ENCODE data around the gene RAB27B. TPM values are rescaled to one million over a fixed set of nuclear protein-coding genes. Genes with fewer than 3 reads are reported as not detected.

Gene RAB27B
- total RNA-seq, 1 experiment from 2014 or later = 1.1 TPM

GRCh38 chr18:54883816-54884604, 55.7 kb downstream of the RAB27B start:
- Histone ChIP-seq H3K4me3 (no peak overlapping the region), H3K27me3 (replicated peaks) (no peaks in the 10 kb centered on the region), H3K36me3 (no peaks in the 10 kb centered on the region; the same call in 1 of the 2 replicates), H3K4me1 (replicated peaks) (0 out of 2 replicates have a peak, but pooled peaks cover 2% of the 10 kb centered on the region), H3K9me3 (replicated peaks) (0 out of 2 replicates have a peak, but pooled peaks cover 1% of the 10 kb centered on the region), H3K27ac (no peak overlapping the region)
- DNase-seq (ENCODE audit: low read depth in 1 of 2, low spot score in 2 of 2) = no peak

- Histone ChIP-seq H3K36me3 (no peaks in the 10 kb centered on the region; the same call in 1 of the 2 replicates), H3K27me3 (replicated peaks) (no peaks in the 10 kb centered on the region), H3K4me1 (replicated peaks) (0 out of 2 replicates have a peak, but pooled peaks cover 5% of the 10 kb centered on the region), H3K9me3 (replicated peaks) (0 out of 2 replicates have a peak, but pooled peaks cover 3% of the 10 kb centered on the region), H3K4me3 (no peak overlapping the region), H3K27ac (no peak overlapping the region)
- no peak for DNase-seq (ENCODE audit: low read depth in 1 of 2, low spot score in 2 of 2)
Observed at GRCh38 chr18:54888378-54888777, 60.1 kb downstream of the RAB27B start.

DNA sequence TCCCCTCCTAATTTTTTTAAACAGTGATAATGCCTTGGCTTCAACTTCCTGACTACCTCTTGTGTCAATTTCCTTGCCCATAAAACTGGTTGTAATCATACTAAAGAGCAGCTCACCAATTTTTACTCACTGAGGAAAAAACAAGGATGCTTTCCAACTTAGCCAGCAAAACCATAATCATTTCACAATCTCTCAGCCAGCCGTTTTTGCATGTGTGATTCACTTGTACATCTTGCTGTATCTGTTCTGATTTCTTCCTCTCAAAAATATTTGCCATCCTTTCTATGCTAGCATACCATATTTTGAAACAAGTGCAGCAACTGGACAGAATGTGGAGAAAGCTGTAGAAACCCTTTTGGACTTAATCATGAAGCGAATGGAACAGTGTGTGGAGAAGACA, 60.7 kb downstream of the RAB27B start:
- Histone ChIP-seq H3K4me1 (replicated peaks) (0 out of 2 replicates have a peak, but pooled peaks cover 5% of the 10 kb centered on the region), H3K4me3 (no peak overlapping the region), H3K9me3 (replicated peaks) (0 out of 2 replicates have a peak, but pooled peaks cover 3% of the 10 kb centered on the region), H3K36me3 (no peaks in the 10 kb centered on the region; the same call in 1 of the 2 replicates), H3K27me3 (replicated peaks) (no peaks in the 10 kb centered on the region), H3K27ac (no peak overlapping the region)
- DNase-seq (ENCODE audit: low read depth in 1 of 2, low spot score in 2 of 2) = no peak

- H3K27me3 ChIP-seq (replicated peaks) = no peaks in the 10 kb centered on the region
- no peak overlapping the region for H3K27ac ChIP-seq
- no peak overlapping the region for H3K4me3 ChIP-seq
- H3K36me3 ChIP-seq = no peaks in the 10 kb centered on the region
- H3K4me1 ChIP-seq (replicated peaks) = peaks cover 9% of the 10 kb centered on the region; the same call in 1 of the 2 replicates
- DNase-seq (ENCODE audit: low read depth in 1 of 2, low spot score in 2 of 2) = no peak
- no peaks in the 10 kb centered on the region for H3K9me3 ChIP-seq (replicated peaks)
Observed at GRCh38 chr18:54899500-54899899, 71.2 kb downstream of the RAB27B start.

- no peaks in the 10 kb centered on the region for H3K9me3 ChIP-seq (replicated peaks)
- H3K36me3 ChIP-seq = no peaks in the 10 kb centered on the region
- no peaks in the 10 kb centered on the region for H3K27me3 ChIP-seq (replicated peaks)
- DNase-seq (ENCODE audit: low read depth in 1 of 2, low spot score in 2 of 2) = no peak
- H3K4me1 ChIP-seq (replicated peaks) = peaks cover 9% of the 10 kb centered on the region; the same call in 1 of the 2 replicates
- no peak overlapping the region for H3K4me3 ChIP-seq
- no peak overlapping the region for H3K27ac ChIP-seq
Observed at GRCh38 chr18:54900290-54900689, 72.0 kb downstream of the RAB27B start.

GRCh38 chr18:54904581-54904980, 76.3 kb downstream of the RAB27B start:
- Histone ChIP-seq H3K4me1 (replicated peaks) (peaks cover 9% of the 10 kb centered on the region; the same call in 1 of the 2 replicates), H3K36me3 (no peaks in the 10 kb centered on the region), H3K4me3 (no peak overlapping the region), H3K9me3 (replicated peaks) (no peaks in the 10 kb centered on the region), H3K27me3 (replicated peaks) (no peaks in the 10 kb centered on the region), H3K27ac (no peak overlapping the region)
- no peak for DNase-seq (ENCODE audit: low read depth in 1 of 2, low spot score in 2 of 2)

- Histone ChIP-seq H3K27me3 (replicated peaks) (no peaks in the 10 kb centered on the region), H3K4me1 (replicated peaks) (peaks cover 9% of the 10 kb centered on the region; the same call in 1 of the 2 replicates), H3K36me3 (no peaks in the 10 kb centered on the region), H3K9me3 (replicated peaks) (no peaks in the 10 kb centered on the region), H3K4me3 (no peak overlapping the region), H3K27ac (no peak overlapping the region)
- DNase-seq (ENCODE audit: low read depth in 1 of 2, low spot score in 2 of 2) = no peak
Observed at GRCh38 chr18:54905629-54906028, 77.4 kb downstream of the RAB27B start.

DNA sequence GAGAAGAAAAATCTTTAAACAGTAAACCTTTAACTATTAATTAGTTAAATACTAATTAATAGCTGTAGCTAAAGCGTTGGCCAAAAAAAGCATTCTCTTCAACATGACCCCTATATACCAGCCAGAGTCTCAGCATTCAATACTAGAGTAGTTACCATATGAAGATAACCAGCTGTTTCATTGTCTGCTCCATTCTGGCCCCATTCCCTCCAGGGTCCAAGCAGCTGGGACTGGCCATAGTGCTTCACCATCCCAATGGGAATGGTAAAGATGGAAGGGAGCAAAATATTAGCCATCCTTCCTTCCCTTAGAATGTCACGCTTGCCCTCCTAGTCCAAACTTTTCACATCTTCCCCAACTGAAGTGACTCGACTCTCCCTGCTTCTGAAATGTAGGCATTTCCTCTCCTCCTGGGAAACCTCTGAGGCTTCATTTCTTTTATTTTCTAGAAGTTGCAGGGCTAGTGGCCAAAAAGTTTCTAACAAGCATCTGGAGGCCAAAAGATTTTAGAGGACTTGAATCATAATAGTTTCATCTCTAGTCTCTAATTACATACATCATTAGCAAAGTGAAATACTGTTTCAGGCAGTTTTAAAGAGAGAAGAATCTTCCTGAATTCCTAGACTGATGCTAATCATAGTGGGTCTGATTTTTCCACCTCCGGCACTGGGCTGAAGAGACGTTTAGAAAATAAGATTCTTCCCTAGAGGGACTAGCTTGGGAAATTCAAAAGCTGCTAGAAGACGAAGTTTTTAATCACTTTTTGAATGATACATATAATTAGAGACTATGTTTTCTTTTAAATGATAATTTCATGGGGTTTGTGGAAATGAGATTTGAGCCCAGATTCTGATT, 78.3 kb downstream of the RAB27B start:
- no peak overlapping the region for H3K27ac ChIP-seq
- no peak for DNase-seq (ENCODE audit: low read depth in 1 of 2, low spot score in 2 of 2)

GRCh38 chr18:54909538-54909937, 81.3 kb downstream of the RAB27B start:
- Histone ChIP-seq H3K9me3 (replicated peaks) (no peaks in the 10 kb centered on the region), H3K4me1 (replicated peaks) (no peaks in the 10 kb centered on the region), H3K4me3 (no peak overlapping the region), H3K27me3 (replicated peaks) (no peaks in the 10 kb centered on the region), H3K36me3 (no peaks in the 10 kb centered on the region), H3K27ac (no peak overlapping the region)
- no peak for DNase-seq (ENCODE audit: low read depth in 1 of 2, low spot score in 2 of 2)

More for the DNA sequence above, 78.3 kb downstream of the RAB27B start:
- no peak overlapping the region for H3K4me3 ChIP-seq
- no peaks in the 10 kb centered on the region for H3K27me3 ChIP-seq (replicated peaks)
- H3K4me1 ChIP-seq (replicated peaks) = peaks cover 9% of the 10 kb centered on the region; the same call in 1 of the 2 replicates
- no peaks in the 10 kb centered on the region for H3K36me3 ChIP-seq
- H3K9me3 ChIP-seq (replicated peaks) = no peaks in the 10 kb centered on the region

DNA sequence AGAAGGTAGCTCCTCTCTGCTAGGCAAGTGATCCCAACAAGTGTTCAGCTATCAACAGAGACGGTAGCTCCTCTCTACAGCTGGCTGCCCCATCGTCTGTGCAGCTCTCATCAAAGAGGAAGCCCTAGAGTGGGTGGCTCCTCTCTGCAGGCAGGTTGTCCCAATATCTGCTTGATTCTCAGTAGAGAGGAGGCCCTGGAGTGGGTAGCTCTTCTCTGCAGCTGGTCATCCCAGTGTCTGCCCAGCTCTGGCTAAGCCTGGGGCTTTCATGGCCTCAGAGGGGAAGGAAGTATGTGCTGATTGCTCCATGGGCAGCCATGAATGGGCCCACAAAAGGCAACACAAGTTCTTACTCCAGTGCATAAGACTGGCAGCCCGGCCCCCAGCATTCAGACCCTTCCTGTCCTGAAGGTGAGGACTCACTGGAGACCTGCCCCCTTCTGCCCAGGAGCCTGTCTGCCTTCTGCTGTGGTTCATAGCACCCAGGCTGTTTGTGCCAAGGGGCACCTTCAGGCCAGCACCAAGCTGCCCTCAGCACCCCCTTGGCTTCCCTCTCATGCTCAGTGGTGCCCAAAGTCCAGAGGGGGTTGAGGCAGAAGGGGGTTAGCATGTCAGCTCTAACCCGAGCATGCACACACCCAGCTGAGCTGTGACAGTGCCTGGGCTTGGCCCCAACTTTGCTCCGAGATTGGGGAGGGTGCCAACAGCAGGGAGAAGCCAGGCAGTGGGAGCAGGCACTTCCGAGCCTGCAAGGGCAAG, 82.1 kb downstream of the RAB27B start:
- H3K27ac ChIP-seq = no peak overlapping the region
- no peaks in the 10 kb centered on the region for H3K36me3 ChIP-seq
- H3K9me3 ChIP-seq (replicated peaks) = no peaks in the 10 kb centered on the region
- DNase-seq (ENCODE audit: low read depth in 1 of 2, low spot score in 2 of 2) = no peak
- no peaks in the 10 kb centered on the region for H3K4me1 ChIP-seq (replicated peaks)
- H3K27me3 ChIP-seq (replicated peaks) = no peaks in the 10 kb centered on the region
- no peak overlapping the region for H3K4me3 ChIP-seq

- Histone ChIP-seq H3K27ac (no peak overlapping the region), H3K36me3 (no peaks in the 10 kb centered on the region), H3K27me3 (replicated peaks) (no peaks in the 10 kb centered on the region), H3K9me3 (replicated peaks) (no peaks in the 10 kb centered on the region), H3K4me1 (replicated peaks) (no peaks in the 10 kb centered on the region), H3K4me3 (no peak overlapping the region)
- DNase-seq (ENCODE audit: low read depth in 1 of 2, low spot score in 2 of 2) = no peak
Observed at GRCh38 chr18:54911551-54911950, 83.3 kb downstream of the RAB27B start.

DNA sequence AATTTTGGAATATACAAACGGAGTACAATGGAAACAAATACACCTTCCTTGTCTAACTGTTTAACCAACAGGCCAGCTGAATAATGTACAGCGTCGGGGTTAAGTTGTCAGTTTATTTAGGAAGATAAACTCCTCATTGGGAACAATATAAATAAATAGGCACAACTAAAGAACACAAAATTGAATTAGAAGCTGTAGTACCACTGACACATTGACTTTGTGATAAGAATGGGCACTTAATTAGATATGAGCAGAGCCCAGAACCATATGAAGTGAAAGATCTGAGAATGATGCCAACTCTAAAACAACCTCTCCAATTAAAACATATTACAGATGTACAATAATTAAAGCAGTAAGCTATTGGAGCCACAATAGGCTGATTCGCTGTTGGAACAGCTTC, 86.5 kb downstream of the RAB27B start:
- H3K4me3 ChIP-seq = no peak overlapping the region
- no peaks in the 10 kb centered on the region for H3K27me3 ChIP-seq (replicated peaks)
- DNase-seq (ENCODE audit: low read depth in 1 of 2, low spot score in 2 of 2) = no peak
- no peaks in the 10 kb centered on the region for H3K9me3 ChIP-seq (replicated peaks)
- H3K4me1 ChIP-seq (replicated peaks) = no peaks in the 10 kb centered on the region
- H3K27ac ChIP-seq = no peak overlapping the region
- H3K36me3 ChIP-seq = no peaks in the 10 kb centered on the region

DNA sequence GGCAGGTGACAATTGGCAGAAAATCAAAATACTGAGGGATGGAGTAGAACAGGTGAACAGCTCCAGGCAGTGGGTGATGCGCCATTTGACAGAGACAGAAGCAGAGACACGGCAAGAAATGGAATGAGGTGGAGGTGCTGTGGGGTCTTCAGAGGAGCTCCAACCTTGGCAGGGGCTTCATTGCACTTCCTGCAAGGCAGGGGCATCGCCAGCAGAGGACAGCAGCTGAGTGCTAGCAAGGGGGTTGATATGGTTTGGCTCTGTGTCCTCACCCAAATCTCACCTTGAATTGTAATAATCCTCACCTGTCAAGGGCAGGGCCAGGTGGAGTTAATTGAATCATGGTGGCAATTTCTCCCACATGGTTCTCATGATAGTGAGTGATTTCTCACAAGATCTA, 88.2 kb downstream of the RAB27B start:
- H3K4me1 ChIP-seq (replicated peaks) = no peaks in the 10 kb centered on the region

More for the DNA sequence above, 88.2 kb downstream of the RAB27B start:
- Histone ChIP-seq H3K9me3 (replicated peaks) (no peaks in the 10 kb centered on the region), H3K36me3 (no peaks in the 10 kb centered on the region), H3K4me3 (no peak overlapping the region), H3K27me3 (replicated peaks) (no peaks in the 10 kb centered on the region), H3K27ac (no peak overlapping the region)
- no peak for DNase-seq (ENCODE audit: low read depth in 1 of 2, low spot score in 2 of 2)

Measured in SJSA1 (cell line).